Ascending aorta (tissue), 2 donors: ENCODE measurements around the gene MACO1. TPM values are rescaled to one million over a fixed set of nuclear protein-coding genes. Genes with fewer than 3 reads are reported as not detected.

ENCODE experiments used
- DNase-seq, 2 donors: peaks; one replicate each; pipeline ENCODE4 v3.0.0-alpha.2; 2019; ENCODE audit warnings: low spot score in 2 of 2
- H3K27ac ChIP-seq, 2 donors: fragments of 200-600 bp; sonication (generic); one replicate each; pipeline ENCODE4 v1.5.1; 2016 to 2017; ENCODE audit warnings: mild to moderate bottlenecking in 1 of 2
- H3K27me3 ChIP-seq: fragments of 200-600 bp; sonication (generic); one replicate; pipeline ENCODE4 v1.5.1; 2017
- H3K36me3 ChIP-seq, 2 donors: fragments of 200-600 bp; sonication (generic); one replicate each; pipeline ENCODE4 v1.5.1; 2016
- H3K4me1 ChIP-seq, 2 donors: fragments of 200-600 bp; sonication (generic); one replicate each; pipeline ENCODE4 v1.5.1; 2016 to 2017; ENCODE audit warnings: mild to moderate bottlenecking in 1 of 2
- H3K4me3 ChIP-seq, 2 donors: fragments of 200-600 bp; sonication (generic); one replicate each; pipeline ENCODE4 v1.5.1; 2016 to 2017; ENCODE audit warnings: mild to moderate bottlenecking in 1 of 2
- H3K9me3 ChIP-seq, 2 donors: fragments of 200-600 bp; sonication (generic); one replicate each; pipeline ENCODE4 v1.5.1; 2016
- CTCF ChIP-seq, 3 experiments: fragments of 200-600 bp in 2 of 3; fragments of 450-650 bp in 1 of 3; sonication (generic) in 2 of 3; IDR thresholded peaks; one replicate each; pipeline ENCODE4 v1.5.1; 2016 to 2019; ENCODE audit warnings: antibody characterized with exemption in 3 of 3, mild to moderate bottlenecking in 1 of 3, moderate library complexity in 1 of 3
- intact Hi-C: fragments of 100-400 bp; cut with DNase I; formaldehyde crosslinking; loops from one replicate; pipeline ENCODE4 v1.15.1; 2023
- total RNA-seq: library from RNA; depleted of rRNA; stranded (reverse); fragments of >200 nt; gene quantifications from one replicate; pipeline ENCODE4 v1.1.0, GENCODE V29; 2016

MACO1 gene
- total RNA-seq, 1 donor from 2014 or later: 49.2 TPM

- Histone ChIP-seq H3K4me3 (peak overlapping the region; percentile 97 to 99), H3K9me3 (no peaks in the 10 kb centered on the region), H3K4me1 (peaks cover 4 to 26% of the 10 kb centered on the region in 2 donors), H3K27me3 (no peaks in the 10 kb centered on the region), H3K36me3 (no peaks in the 10 kb centered on the region), H3K27ac (peak overlapping the region; percentile 92 to 98)
- no peak for DNase-seq
- TF ChIP-seq CTCF (IDR thresholded peaks at IDR 0.05): no peak
- intact Hi-C loops: loop anchor here (2.0 to 5.0 kb wide), 3 partner anchors 93 to 185 kb away; partner anchors contain the start of genes LDLRAP1, RSRP1 and TMEM50A
Measured at GRCh38 chr1:25431955-25432719, 1.4 kb downstream of the MACO1 start.

- intact Hi-C loops: loop anchor here (5.0 kb wide), 1 partner anchor 186 kb away; the partner anchor contains the start of gene RSRP1
- H3K27me3 ChIP-seq: no peaks in the 10 kb centered on the region
- peaks cover 4 to 26% of the 10 kb centered on the region in 2 donors for H3K4me1 ChIP-seq
- peak overlapping the region in 1 of 2 donors; percentile 23 for H3K27ac ChIP-seq
- DNase-seq: no peak
- H3K9me3 ChIP-seq: no peaks in the 10 kb centered on the region
- peak overlapping the region; percentile 97 to 99 for H3K4me3 ChIP-seq
- TF ChIP-seq CTCF (IDR thresholded peaks at IDR 0.05): no peak
- H3K36me3 ChIP-seq: no peaks in the 10 kb centered on the region
Measured at GRCh38 chr1:25432749-25433388, 2.2 kb downstream of the MACO1 start.

- DNase-seq: no peak
- no peaks in the 10 kb centered on the region for H3K9me3 ChIP-seq
- no peak for TF ChIP-seq CTCF (IDR thresholded peaks at IDR 0.05)
- peaks cover 4 to 26% of the 10 kb centered on the region in 2 donors for H3K4me1 ChIP-seq
- intact Hi-C loops: loop anchor here (5.0 kb wide), 1 partner anchor 186 kb away; the partner anchor contains the start of gene RSRP1
- H3K4me3 ChIP-seq: peak overlapping the region in 1 of 2 donors; percentile 99
- H3K27ac ChIP-seq: peak overlapping the region; percentile 11 to 23
- H3K36me3 ChIP-seq: no peaks in the 10 kb centered on the region
- H3K27me3 ChIP-seq: no peaks in the 10 kb centered on the region
Measured at GRCh38 chr1:25433389-25434186, 2.9 kb downstream of the MACO1 start.

- no peaks in the 10 kb centered on the region for H3K27me3 ChIP-seq
- peak overlapping the region in 1 of 2 donors; percentile 38 for H3K27ac ChIP-seq
- TF ChIP-seq CTCF (IDR thresholded peaks at IDR 0.05): no peak
- peaks cover 4 to 20% of the 10 kb centered on the region in 2 donors for H3K4me1 ChIP-seq
- H3K9me3 ChIP-seq: no peaks in the 10 kb centered on the region
- DNase-seq: no peak
- no peak overlapping the region for H3K4me3 ChIP-seq
- H3K36me3 ChIP-seq: no peaks in the 10 kb centered on the region
- intact Hi-C loops: no loop called here
Measured at GRCh38 chr1:25435397-25436108, 4.9 kb downstream of the MACO1 start.

- H3K9me3 ChIP-seq: no peaks in the 10 kb centered on the region
- no peak overlapping the region for H3K27ac ChIP-seq
- intact Hi-C loops: no loop called here
- no peaks in the 10 kb centered on the region for H3K36me3 ChIP-seq
- DNase-seq: no peak
- no peak overlapping the region for H3K4me3 ChIP-seq
- no peaks in the 10 kb centered on the region for H3K27me3 ChIP-seq
- no peak for TF ChIP-seq CTCF (IDR thresholded peaks at IDR 0.05)
- H3K4me1 ChIP-seq: peaks cover 4 to 23% of the 10 kb centered on the region in 2 donors
Measured at GRCh38 chr1:25437672-25438071, 7.0 kb downstream of the MACO1 start.
